ENCODE measurements around the gene PPP1R3C. TPM values are rescaled to one million over a fixed set of nuclear protein-coding genes. Genes with fewer than 3 reads are reported as not detected.

The PPP1R3C gene
- total and polyA plus RNA-seq, 9 donors: 2.9 to 42.3 (median 16.7) TPM

- Histone ChIP-seq H3K4me3 (no peak overlapping the region), H3K27me3 (no peaks in the 10 kb centered on the region), H3K27ac (peak overlapping the region in 1 of 2 donors; percentile 84), H3K9me3 (no peaks in the 10 kb centered on the region), H3K36me3 (no peaks in the 10 kb centered on the region), H3K4me1 (ENCODE audit: insufficient read depth) (peaks cover 28% of the 10 kb centered on the region)
- TF ChIP-seq, protein P1, sequence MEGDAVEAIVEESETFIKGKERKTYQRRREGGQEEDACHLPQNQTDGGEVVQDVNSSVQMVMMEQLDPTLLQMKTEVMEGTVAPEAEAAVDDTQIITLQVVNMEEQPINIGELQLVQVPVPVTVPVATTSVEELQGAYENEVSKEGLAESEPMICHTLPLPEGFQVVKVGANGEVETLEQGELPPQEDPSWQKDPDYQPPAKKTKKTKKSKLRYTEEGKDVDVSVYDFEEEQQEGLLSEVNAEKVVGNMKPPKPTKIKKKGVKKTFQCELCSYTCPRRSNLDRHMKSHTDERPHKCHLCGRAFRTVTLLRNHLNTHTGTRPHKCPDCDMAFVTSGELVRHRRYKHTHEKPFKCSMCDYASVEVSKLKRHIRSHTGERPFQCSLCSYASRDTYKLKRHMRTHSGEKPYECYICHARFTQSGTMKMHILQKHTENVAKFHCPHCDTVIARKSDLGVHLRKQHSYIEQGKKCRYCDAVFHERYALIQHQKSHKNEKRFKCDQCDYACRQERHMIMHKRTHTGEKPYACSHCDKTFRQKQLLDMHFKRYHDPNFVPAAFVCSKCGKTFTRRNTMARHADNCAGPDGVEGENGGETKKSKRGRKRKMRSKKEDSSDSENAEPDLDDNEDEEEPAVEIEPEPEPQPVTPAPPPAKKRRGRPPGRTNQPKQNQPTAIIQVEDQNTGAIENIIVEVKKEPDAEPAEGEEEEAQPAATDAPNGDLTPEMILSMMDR (IDR thresholded peaks at IDR 0.05): no peak
- TF ChIP-seq EP300 (IDR thresholded peaks at IDR 0.05) (no peak), POLR2A (IDR thresholded peaks at IDR 0.05) (no peak)
- WGBS, 3 donors: 55 to 67% (median 56%) methylated on average over 6 of the region's 6 CpGs
- DNase-seq: peak in 1 of 5 donors; percentile 38
- intact Hi-C loops (cut with DNase I): no loop called here
These were observed 43.7 kb downstream of the PPP1R3C start for GRCh38 chr10:91589015-91589657.

- H3K9me3 ChIP-seq: no peaks in the 10 kb centered on the region
- intact Hi-C loops (cut with DNase I): no loop called here
- no peak overlapping the region for H3K4me3 ChIP-seq
- no peaks in the 10 kb centered on the region for H3K36me3 ChIP-seq
- peak overlapping the region in 1 of 2 donors; percentile 84 for H3K27ac ChIP-seq
- DNase-seq: peak in 3 of 5 donors; percentile 31 to 52 (median 40)
- WGBS, 3 donors: 12 to 20% (median 14%) methylated on average over 9 of the region's 9 CpGs
- H3K4me1 ChIP-seq (ENCODE audit: insufficient read depth): peaks cover 28% of the 10 kb centered on the region
- TF ChIP-seq, protein P1 (IDR thresholded peaks at IDR 0.05): no peak
- no peak for TF ChIP-seq EP300 (IDR thresholded peaks at IDR 0.05)
- no peak for TF ChIP-seq POLR2A (IDR thresholded peaks at IDR 0.05)
- H3K27me3 ChIP-seq: no peaks in the 10 kb centered on the region
These were observed 44.9 kb downstream of the PPP1R3C start for GRCh38 chr10:91587710-91588638.

- WGBS, 3 donors: 70 to 91% (median 79%) methylated on average over 2 of the region's 2 CpGs
- Histone ChIP-seq H3K4me1 (ENCODE audit: insufficient read depth) (no peaks in the 10 kb centered on the region), H3K27me3 (no peaks in the 10 kb centered on the region), H3K9me3 (no peaks in the 10 kb centered on the region), H3K4me3 (no peak overlapping the region), H3K27ac (no peak overlapping the region), H3K36me3 (no peaks in the 10 kb centered on the region)
- intact Hi-C loops (cut with DNase I): no loop called here
- TF ChIP-seq, protein P1 (IDR thresholded peaks at IDR 0.05): no peak
- no peak for DNase-seq
These were observed 50.7 kb downstream of the PPP1R3C start for GRCh38 chr10:91582153-91582554.

DNA sequence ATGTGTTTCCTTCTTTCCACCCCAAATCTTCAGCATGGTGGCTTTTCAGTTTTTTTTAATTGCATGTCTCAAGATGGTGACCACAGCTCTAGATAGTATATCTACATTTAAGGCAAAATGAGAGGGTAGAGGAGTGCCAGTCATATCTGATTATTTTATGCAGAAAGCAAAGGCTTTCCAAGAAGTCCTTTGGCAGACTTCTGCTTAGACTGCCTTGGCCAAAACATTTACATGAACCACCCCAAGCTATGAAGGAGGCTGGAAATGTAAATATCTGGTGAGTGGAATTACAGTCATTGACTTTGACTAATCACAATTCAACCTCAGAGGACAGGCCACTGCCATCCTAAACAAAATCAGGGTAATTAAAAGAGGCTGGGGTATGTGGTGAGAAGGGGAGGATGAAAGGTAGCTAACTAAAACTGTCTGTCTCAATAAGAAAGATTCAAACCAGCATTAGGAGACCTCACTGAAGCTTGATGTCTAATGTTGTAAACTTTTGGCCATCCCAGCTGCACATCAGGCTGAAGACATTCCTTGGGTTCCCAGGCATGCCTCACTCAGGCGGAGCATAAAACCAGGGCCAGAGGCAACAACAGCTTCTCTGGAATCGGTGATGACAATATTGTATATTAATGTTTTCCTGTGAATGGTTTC is 53.4 kb downstream of the PPP1R3C start:
- no peaks in the 10 kb centered on the region for H3K9me3 ChIP-seq
- H3K4me1 ChIP-seq (ENCODE audit: insufficient read depth): no peaks in the 10 kb centered on the region
- no peak overlapping the region for H3K27ac ChIP-seq
- WGBS, 3 donors: 84 to 94% (median 84%) methylated on average over 2 of the region's 2 CpGs
- no peaks in the 10 kb centered on the region for H3K27me3 ChIP-seq
- H3K4me3 ChIP-seq: no peak overlapping the region
- intact Hi-C loops (cut with DNase I): no loop called here
- DNase-seq: no peak
- no peaks in the 10 kb centered on the region for H3K36me3 ChIP-seq
- TF ChIP-seq, protein P1 (IDR thresholded peaks at IDR 0.05): no peak
- TF ChIP-seq EP300 (IDR thresholded peaks at IDR 0.05): no peak
- no peak for TF ChIP-seq POLR2A (IDR thresholded peaks at IDR 0.05)
